IPS DF 6.9 (cell line): ENCODE data around the gene CCT7.

Experiments
- DNase-seq: peaks from one replicate; pipeline ENCODE4 v3.0.0-alpha.2; 2013; ENCODE audit warnings: low read depth, low spot score
- H3K27ac ChIP-seq: one replicate; pipeline ENCODE4 v1.5.1; 2013; ENCODE audit warnings: low read length, control low read depth
- H3K27me3 ChIP-seq: 2 replicates; pipeline ENCODE4 v1.6.1; 2013; ENCODE audit warnings: mild to moderate bottlenecking, low read length; ENCODE audit not compliant: control insufficient read depth, insufficient read depth
- H3K36me3 ChIP-seq: 2 replicates; pipeline ENCODE4 v1.6.1; 2013; ENCODE audit warnings: low read length; ENCODE audit not compliant: control insufficient read depth, insufficient read depth
- H3K4me1 ChIP-seq: 2 replicates; pipeline ENCODE4 v1.6.1; 2013; ENCODE audit warnings: low read length; ENCODE audit not compliant: control insufficient read depth, insufficient read depth
- H3K4me3 ChIP-seq: 2 replicates; pipeline ENCODE4 v1.5.1; 2013; ENCODE audit warnings: mild to moderate bottlenecking, low read length
- H3K9me3 ChIP-seq: 2 replicates; pipeline ENCODE4 v1.6.1; 2013; ENCODE audit warnings: low read length, inconsistent platforms; ENCODE audit not compliant: control insufficient read depth, insufficient read depth
- WGBS: extraction: QIAGEN DNeasy Blood & Tissue Kit; methylation state at CpG from one replicate; pipeline ENCODE4 v1.1.7; 2013; ENCODE audit warnings: mixed read lengths, missing lambda C conversion rate; ENCODE audit not compliant: insufficient read length, insufficient coverage; 5-methylcytosine and 5-hydroxymethylcytosine counted together

Gene CCT7

DNA sequence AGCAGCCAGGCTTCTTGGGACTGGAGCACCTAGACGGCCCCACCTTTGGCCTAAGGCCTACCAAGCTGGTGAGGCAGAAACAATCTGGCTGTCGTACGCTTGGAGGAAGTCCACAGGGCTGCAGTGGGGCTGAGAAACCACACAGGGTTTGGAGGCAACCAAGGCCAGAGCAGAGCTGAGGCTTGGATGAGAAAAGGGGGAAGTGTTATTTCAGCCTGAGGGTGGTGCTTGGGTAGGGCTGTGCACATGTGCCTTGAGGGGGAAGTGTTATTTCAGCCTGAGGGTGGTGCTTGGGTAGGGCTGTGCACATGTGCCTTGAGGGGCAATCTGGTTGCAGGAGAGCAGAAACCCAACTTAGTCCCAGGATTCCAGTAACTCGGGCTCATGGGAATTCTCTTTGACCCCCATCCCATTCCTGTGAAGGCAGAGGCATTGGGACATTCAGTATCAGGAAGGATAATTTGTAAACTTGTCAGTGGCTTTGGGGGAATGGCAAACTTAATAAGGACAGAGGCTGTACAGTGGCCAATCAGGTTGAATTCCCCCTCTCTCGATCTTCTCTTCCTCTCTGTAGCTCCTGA lies 51.1 kb downstream of the CCT7 start:
- no peak overlapping the region; the same call in 1 of the 2 replicates for H3K4me3 ChIP-seq
- no peak for DNase-seq
- no peaks in the 10 kb centered on the region for H3K9me3 ChIP-seq
- no CpG with 5 or more reads among the region's 5 CpGs for WGBS
- no peaks in the 10 kb centered on the region; the same call in 1 of the 2 replicates for H3K27me3 ChIP-seq
- H3K4me1 ChIP-seq = peaks cover 8% of the 10 kb centered on the region; the same call in 1 of the 2 replicates
- no peaks in the 10 kb centered on the region for H3K36me3 ChIP-seq
- H3K27ac ChIP-seq = no peak overlapping the region

- peaks cover 10% of the 10 kb centered on the region; the same call in 1 of the 2 replicates for H3K4me1 ChIP-seq
- H3K4me3 ChIP-seq = no peak overlapping the region
- no peaks in the 10 kb centered on the region for H3K9me3 ChIP-seq
- no peak overlapping the region for H3K27ac ChIP-seq
- peaks cover 6% of the 10 kb centered on the region; the same call in 1 of the 2 replicates for H3K27me3 ChIP-seq
- no CpG with 5 or more reads among the region's 3 CpGs for WGBS
- H3K36me3 ChIP-seq = no peaks in the 10 kb centered on the region
- DNase-seq = no peak
Observed at GRCh38 chr2:73286134-73286655, 52.1 kb downstream of the CCT7 start.

DNA sequence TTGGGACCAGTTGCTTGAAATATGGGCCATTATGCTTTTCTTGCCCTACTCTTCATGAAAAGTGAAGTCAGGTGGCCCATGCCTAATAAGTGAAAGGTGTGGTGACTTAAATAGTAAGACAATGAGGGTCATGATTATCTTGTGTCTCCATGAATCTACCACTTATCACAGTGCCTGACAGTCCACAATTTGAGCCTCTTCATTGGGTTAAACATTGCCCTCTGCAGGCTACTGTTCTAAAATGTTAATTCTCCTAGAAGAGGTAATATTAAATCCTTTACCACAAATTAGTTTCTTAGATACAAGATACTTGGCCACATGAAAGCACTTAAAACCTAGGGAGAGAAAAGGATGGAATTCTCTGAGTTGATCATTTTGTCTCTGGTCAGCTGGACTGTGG lies 55.2 kb downstream of the CCT7 start:
- no peaks in the 10 kb centered on the region for H3K9me3 ChIP-seq
- H3K27ac ChIP-seq = no peak overlapping the region
- H3K4me1 ChIP-seq = peaks cover 7% of the 10 kb centered on the region; the same call in 1 of the 2 replicates
- no peak for DNase-seq
- H3K4me3 ChIP-seq = no peak overlapping the region
- peaks cover 25% of the 10 kb centered on the region for H3K27me3 ChIP-seq
- no peaks in the 10 kb centered on the region for H3K36me3 ChIP-seq

- Histone ChIP-seq H3K27ac (no peak overlapping the region), H3K27me3 (peaks cover 25% of the 10 kb centered on the region), H3K4me1 (peaks cover 4% of the 10 kb centered on the region; the same call in 1 of the 2 replicates), H3K36me3 (no peaks in the 10 kb centered on the region), H3K4me3 (no peak overlapping the region), H3K9me3 (no peaks in the 10 kb centered on the region)
- DNase-seq = no peak
- no CpG with 5 or more reads among the region's 6 CpGs for WGBS
Observed at GRCh38 chr2:73290049-73290839, 56.1 kb downstream of the CCT7 start.

DNA sequence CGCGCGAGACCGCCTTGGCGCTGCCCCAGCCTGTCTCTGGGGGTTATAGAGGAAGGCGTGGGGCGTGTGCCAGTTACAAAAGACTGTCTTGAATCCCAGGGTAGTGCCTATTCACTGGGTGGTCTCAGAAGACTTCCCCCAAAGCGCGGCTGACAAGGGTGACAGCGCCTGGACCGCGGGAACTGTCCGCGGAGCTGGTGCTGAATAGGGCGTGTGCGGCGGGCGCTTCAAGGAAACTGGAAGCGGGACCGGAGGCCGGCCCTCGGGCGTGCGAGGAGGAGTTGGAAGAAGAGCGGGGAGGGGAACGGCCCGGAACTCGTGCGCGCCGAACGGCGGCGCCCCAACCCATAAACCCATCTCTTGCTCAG lies 57.0 kb downstream of the CCT7 start:
- H3K4me3 ChIP-seq = peak overlapping the region; percentile 30; the same call in 1 of the 2 replicates
- DNase-seq = no peak
- no peaks in the 10 kb centered on the region for H3K36me3 ChIP-seq
- peaks cover 3% of the 10 kb centered on the region; the same call in 1 of the 2 replicates for H3K4me1 ChIP-seq
- no peaks in the 10 kb centered on the region for H3K9me3 ChIP-seq
- peaks cover 25% of the 10 kb centered on the region for H3K27me3 ChIP-seq
- H3K27ac ChIP-seq = no peak overlapping the region
- no CpG with 5 or more reads among the region's 34 CpGs for WGBS

DNA sequence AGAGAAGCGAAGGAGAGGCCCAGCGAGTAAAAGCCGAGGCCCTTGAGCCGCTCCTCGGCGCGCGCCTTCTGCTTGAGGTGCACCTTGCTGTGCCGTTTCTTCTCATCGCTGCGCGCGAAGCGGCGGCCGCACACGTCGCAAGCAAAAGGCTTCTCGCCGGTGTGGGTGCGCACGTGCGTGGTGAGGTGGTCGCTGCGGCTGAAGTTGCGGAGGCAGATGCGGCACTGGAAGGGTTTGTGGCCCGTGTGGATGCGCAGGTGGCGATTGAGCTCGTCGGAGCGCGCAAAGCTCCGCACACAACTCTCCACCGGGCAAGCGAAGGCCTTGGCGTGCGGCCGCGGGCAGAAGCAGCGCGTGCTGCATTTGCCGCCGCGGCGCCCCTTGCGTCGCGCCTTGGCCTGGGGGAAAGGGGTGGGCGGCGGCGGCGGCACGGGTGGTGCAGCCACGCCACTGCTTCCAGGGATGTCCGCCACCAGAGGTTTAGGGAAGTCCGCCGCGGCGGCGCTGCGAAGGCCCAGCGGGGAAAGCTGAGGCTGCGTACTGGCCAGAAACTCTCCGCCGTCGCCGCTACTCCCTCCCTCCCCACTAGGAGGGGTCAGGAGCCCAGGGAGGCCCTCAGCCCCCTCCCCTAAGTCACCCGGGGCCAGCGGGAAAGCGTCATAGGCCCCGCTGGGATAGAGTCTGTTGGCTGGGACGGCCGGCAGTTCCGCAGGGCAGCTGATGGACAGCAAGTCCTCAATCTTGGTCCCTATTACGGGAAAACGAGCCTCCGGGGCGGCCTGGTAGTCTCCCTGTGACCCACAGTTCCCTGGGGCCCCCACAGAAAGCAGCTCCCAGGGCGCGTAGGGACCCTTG lies 57.6 kb downstream of the CCT7 start:
- DNase-seq = no peak
- H3K4me3 ChIP-seq = peak overlapping the region; percentile 30; the same call in 1 of the 2 replicates
- peaks cover 25% of the 10 kb centered on the region for H3K27me3 ChIP-seq

DNA sequence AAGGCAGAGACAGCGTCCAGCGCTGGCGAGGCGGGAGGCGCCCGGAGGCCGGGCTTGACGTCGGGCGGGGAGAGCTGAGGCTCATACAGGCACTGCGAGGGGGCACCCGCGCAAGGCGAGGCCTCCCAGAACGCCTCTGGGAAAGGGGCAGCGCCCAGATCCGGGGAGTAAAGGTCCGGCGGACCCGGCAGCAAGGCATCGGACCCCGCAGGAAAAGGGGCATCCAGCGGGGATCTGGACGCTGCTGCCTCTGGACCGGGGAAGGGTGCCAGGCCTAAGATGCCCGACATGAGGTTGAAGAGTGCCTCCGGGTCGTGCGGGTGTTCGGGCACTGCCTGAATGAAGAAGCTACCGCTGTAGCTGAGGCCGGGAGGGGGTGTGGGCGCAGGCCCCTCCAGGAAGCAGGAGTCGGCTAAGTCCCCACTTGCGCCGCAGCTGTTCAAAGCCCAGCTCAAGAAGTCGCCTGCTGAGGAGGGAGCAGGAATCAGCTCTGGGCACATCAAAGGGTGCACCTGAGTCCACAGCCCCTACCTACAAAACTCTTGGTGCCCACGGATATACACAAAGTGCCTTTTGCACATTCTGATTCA lies 58.3 kb downstream of the CCT7 start:
- Histone ChIP-seq H3K27ac (no peak overlapping the region), H3K4me1 (peaks cover 3% of the 10 kb centered on the region; the same call in 1 of the 2 replicates), H3K4me3 (peak overlapping the region; percentile 30; the same call in 1 of the 2 replicates), H3K9me3 (no peaks in the 10 kb centered on the region), H3K36me3 (no peaks in the 10 kb centered on the region), H3K27me3 (peaks cover 25% of the 10 kb centered on the region)
- WGBS = no CpG with 5 or more reads among the region's 38 CpGs
- DNase-seq = no peak

More for the DNA sequence above, 57.6 kb downstream of the CCT7 start:
- Histone ChIP-seq H3K9me3 (no peaks in the 10 kb centered on the region), H3K27ac (no peak overlapping the region), H3K4me1 (peaks cover 3% of the 10 kb centered on the region; the same call in 1 of the 2 replicates), H3K36me3 (no peaks in the 10 kb centered on the region)
- no CpG with 5 or more reads among the region's 82 CpGs for WGBS

- H3K36me3 ChIP-seq = no peaks in the 10 kb centered on the region
- WGBS = no CpG with 5 or more reads among the region's 64 CpGs
- peaks cover 25% of the 10 kb centered on the region for H3K27me3 ChIP-seq
- peak overlapping the region; percentile 34; the same call in 1 of the 2 replicates for H3K4me3 ChIP-seq
- no peaks in the 10 kb centered on the region for H3K9me3 ChIP-seq
- no peak for DNase-seq
- peaks cover 3% of the 10 kb centered on the region; the same call in 1 of the 2 replicates for H3K4me1 ChIP-seq
- H3K27ac ChIP-seq = no peak overlapping the region
Observed at GRCh38 chr2:73292906-73293533, 58.9 kb downstream of the CCT7 start.

- no peaks in the 10 kb centered on the region for H3K36me3 ChIP-seq
- H3K9me3 ChIP-seq = no peaks in the 10 kb centered on the region
- no CpG with 5 or more reads among the region's 45 CpGs for WGBS
- peak within 1 kb of the TSS; percentile 34; the same call in 1 of the 2 replicates for H3K4me3 ChIP-seq
- peaks cover 25% of the 10 kb centered on the region for H3K27me3 ChIP-seq
- H3K4me1 ChIP-seq = peaks cover 3% of the 10 kb centered on the region; the same call in 1 of the 2 replicates
- H3K27ac ChIP-seq = no peak within 1 kb of the TSS
- no peak for DNase-seq
Observed at GRCh38 chr2:73293534-73294171, 59.5 kb downstream of the CCT7 start, which contains the start of gene EGR4. EGR4 (minus strand) TSS chr2:73293548; CDS start chr2:73293317, 231 bp downstream.
